GM21360 (cell line): ENCODE results near the gene GAGE12J.
"Not testable (repeated sequence)": the region's sequence is repeated elsewhere in the genome, so short reads cannot be mapped to it uniquely, and the experiment has no call there.

Experiments used
- ATAC-seq: cut with Tn5 transposase; IDR thresholded peaks from one replicate; pipeline ENCODE4 v1.9.1; 2021; ENCODE audit warnings: mild to moderate bottlenecking, moderate library complexity; ENCODE audit not compliant: unreplicated experiment

Gene GAGE12J

GRCh38 chrX:49321737-49322136, at the start of gene GAGE12J:
TSS of gene GAGE12J (plus strand) at chrX:49322037. CDS start at chrX:49323194, 1,157 bp downstream.
- ATAC-seq: not testable (repeated sequence)

- no peak for ATAC-seq
These were observed 49.4 kb upstream of the GAGE12J start for GRCh38 chrX:49272421-49272820.

- ATAC-seq: no peak
These were observed 48.6 kb upstream of the GAGE12J start for GRCh38 chrX:49273181-49273727.

- no peak for ATAC-seq
These were observed 45.6 kb upstream of the GAGE12J start for GRCh38 chrX:49276207-49276606.

GRCh38 chrX:49276671-49277534, 44.9 kb upstream of the GAGE12J start:
- ATAC-seq: no peak

- no peak for ATAC-seq
These were observed 44.4 kb upstream of the GAGE12J start for GRCh38 chrX:49277535-49277830.

- ATAC-seq: no peak
These were observed 43.8 kb upstream of the GAGE12J start for GRCh38 chrX:49278081-49278480.

- ATAC-seq: no peak
These were observed 39.2 kb upstream of the GAGE12J start for GRCh38 chrX:49282647-49283011.

GRCh38 chrX:49284212-49284611, 37.6 kb upstream of the GAGE12J start:
- no peak for ATAC-seq

- no peak for ATAC-seq
These were observed 35.7 kb upstream of the GAGE12J start for GRCh38 chrX:49286136-49286535.

- ATAC-seq: no peak
These were observed 35.3 kb upstream of the GAGE12J start for GRCh38 chrX:49286581-49286980.

- ATAC-seq: no peak
These were observed 34.2 kb upstream of the GAGE12J start for GRCh38 chrX:49287665-49288064.

- no peak for ATAC-seq
These were observed 31.6 kb upstream of the GAGE12J start for GRCh38 chrX:49290215-49290614.

GRCh38 chrX:49291615-49292337, 30.1 kb upstream of the GAGE12J start:
- no peak for ATAC-seq

GRCh38 chrX:49292400-49293362, 29.2 kb upstream of the GAGE12J start:
- ATAC-seq: no peak

- ATAC-seq: not testable (repeated sequence)
These were observed 22.5 kb upstream of the GAGE12J start for GRCh38 chrX:49299293-49299692.

GRCh38 chrX:49300703-49301102, 21.1 kb upstream of the GAGE12J start:
- ATAC-seq: no peak

- ATAC-seq: no peak
These were observed 18.5 kb upstream of the GAGE12J start, which contains the start of gene GAGE10 for GRCh38 chrX:49303346-49303745. TSS of gene GAGE10 (plus strand) at chrX:49303646. CDS start at chrX:49304860, 1,214 bp downstream.

GRCh38 chrX:49307775-49308174, 14.1 kb upstream of the GAGE12J start:
- ATAC-seq: not testable (repeated sequence)

GRCh38 chrX:49308604-49309269, 13.1 kb upstream of the GAGE12J start:
- no peak for ATAC-seq
